Measurements from ENCODE around the gene MYCBP2. TPM values are rescaled to one million over a fixed set of nuclear protein-coding genes. Genes with fewer than 3 reads are reported as not detected.

Gene MYCBP2
- total RNA-seq, 1 experiment from 2014 or later, result 53.3 TPM

- intact Hi-C loops (cut with micrococcal nuclease), result no loop called here
- no peak overlapping the region for H2AFZ ChIP-seq (ENCODE audit: low read length)
Observed at GRCh38 chr13:77042566-77043177, 284.2 kb downstream of the MYCBP2 start.

GRCh38 chr13:77040835-77041234, 286.1 kb downstream of the MYCBP2 start:
- BruUV-seq (replicated peaks), result no TSS peak
- no peak overlapping the region for H3K4me3 ChIP-seq (ENCODE audit: low read length)
- no peak for TF ChIP-seq EZH2phosphoT487 (IDR thresholded peaks at IDR 0.05; ENCODE audit: borderline replicate concordance, low read length)
- no peak for TF ChIP-seq CTCF (conservative IDR thresholded peaks at IDR 0.05; ENCODE audit: low read depth, low read length)
- H3F3A ChIP-seq (ENCODE audit: low read length, unreplicated experiment), result no peaks in the 10 kb centered on the region
- H3K4me2 ChIP-seq (ENCODE audit: low read length), result no peak overlapping the region
- POLR2A ChIA-PET (ENCODE audit: unreplicated experiment), result no interaction called here
- H3K9me3 ChIP-seq (ENCODE audit: low read length), result no peaks in the 10 kb centered on the region
- no peak overlapping the region for H3K9ac ChIP-seq (ENCODE audit: low read length)
- no peaks in the 10 kb centered on the region for H3K27me3 ChIP-seq (ENCODE audit: low read length)
- no peaks in the 10 kb centered on the region for H4K20me1 ChIP-seq (ENCODE audit: low read length)
- H3K36me3 ChIP-seq (ENCODE audit: low read depth, low read length), result peaks cover 5% of the 10 kb centered on the region; the same call in 1 of the 2 replicates
- ATAC-seq (no peak), DNase-seq (no peak)
- H3K9me2 ChIP-seq (replicated peaks; ENCODE audit: low read length), result no peaks in the 10 kb centered on the region
- CTCF ChIA-PET, result no interaction called here
- intact Hi-C loops (cut with micrococcal nuclease), result no loop called here
- H2AFZ ChIP-seq (ENCODE audit: low read length), result no peak overlapping the region
- H3K4me1 ChIP-seq (ENCODE audit: insufficient read depth, low read length), result no peaks in the 10 kb centered on the region
- no peaks in the 10 kb centered on the region for H3K79me2 ChIP-seq (ENCODE audit: low read length)
- no peak overlapping the region for H3K27ac ChIP-seq (ENCODE audit: low read length)

More at GRCh38 chr13:77042566-77043177, 284.2 kb downstream of the MYCBP2 start:
- Histone ChIP-seq H3K9me2 (replicated peaks; ENCODE audit: low read length) (no peaks in the 10 kb centered on the region; the same call in 1 of the 2 replicates), H3K9ac (ENCODE audit: low read length) (no peak overlapping the region), H3K27ac (ENCODE audit: low read length) (no peak overlapping the region), H3K79me2 (ENCODE audit: low read length) (no peaks in the 10 kb centered on the region), H3K4me3 (ENCODE audit: low read length) (no peak overlapping the region), H3K4me2 (ENCODE audit: low read length) (no peak overlapping the region), H3K4me1 (ENCODE audit: insufficient read depth, low read length) (peaks cover 7% of the 10 kb centered on the region; the same call in 1 of the 2 replicates), H4K20me1 (ENCODE audit: low read length) (no peaks in the 10 kb centered on the region), H3K27me3 (ENCODE audit: low read length) (no peaks in the 10 kb centered on the region), H3K36me3 (ENCODE audit: low read depth, low read length) (peaks cover 5% of the 10 kb centered on the region; the same call in 1 of the 2 replicates), H3F3A (ENCODE audit: low read length, unreplicated experiment) (no peaks in the 10 kb centered on the region), H3K9me3 (ENCODE audit: low read length) (no peaks in the 10 kb centered on the region)
- TF ChIP-seq CTCF (conservative IDR thresholded peaks at IDR 0.05; ENCODE audit: low read depth, low read length) (no peak), EZH2 (IDR thresholded peaks at IDR 0.05; ENCODE audit: low read length, unreplicated experiment) (no peak), EZH2phosphoT487 (IDR thresholded peaks at IDR 0.05; ENCODE audit: borderline replicate concordance, low read length) (no peak)
- ATAC-seq (no peak), DNase-seq (no peak)
- ChIA-PET CTCF (no interaction called here), POLR2A (ENCODE audit: unreplicated experiment) (no interaction called here)
- BruUV-seq (replicated peaks), result no TSS peak

- Histone ChIP-seq H3K27ac (ENCODE audit: low read length) (no peak overlapping the region), H4K20me1 (ENCODE audit: low read length) (no peaks in the 10 kb centered on the region), H3F3A (ENCODE audit: low read length, unreplicated experiment) (no peaks in the 10 kb centered on the region), H3K79me2 (ENCODE audit: low read length) (no peaks in the 10 kb centered on the region), H3K36me3 (ENCODE audit: low read depth, low read length) (peaks cover 2% of the 10 kb centered on the region; the same call in 1 of the 2 replicates), H3K4me3 (ENCODE audit: low read length) (no peak overlapping the region), H3K9me2 (replicated peaks; ENCODE audit: low read length) (no peaks in the 10 kb centered on the region), H3K9me3 (ENCODE audit: low read length) (no peaks in the 10 kb centered on the region), H3K4me2 (ENCODE audit: low read length) (no peak overlapping the region), H2AFZ (ENCODE audit: low read length) (no peak overlapping the region), H3K9ac (ENCODE audit: low read length) (no peak overlapping the region), H3K4me1 (ENCODE audit: insufficient read depth, low read length) (peaks cover 3% of the 10 kb centered on the region), H3K27me3 (ENCODE audit: low read length) (no peaks in the 10 kb centered on the region)
- ChIA-PET POLR2A (ENCODE audit: unreplicated experiment) (no interaction called here), CTCF (no interaction called here)
- DNase-seq, result no peak
- intact Hi-C loops (cut with micrococcal nuclease), result no loop called here
- no peak for TF ChIP-seq EZH2phosphoT487 (IDR thresholded peaks at IDR 0.05; ENCODE audit: borderline replicate concordance, low read length)
- TF ChIP-seq CTCF (conservative IDR thresholded peaks at IDR 0.05; ENCODE audit: low read depth, low read length), result no peak
- no peak for TF ChIP-seq EZH2 (IDR thresholded peaks at IDR 0.05; ENCODE audit: low read length, unreplicated experiment)
- ATAC-seq, result no peak
- no TSS peak for BruUV-seq (replicated peaks)
Observed at GRCh38 chr13:77040076-77040475, 286.8 kb downstream of the MYCBP2 start.
